Measurements from ENCODE around the gene FAM13A.

- TF ChIP-seq, protein P1, sequence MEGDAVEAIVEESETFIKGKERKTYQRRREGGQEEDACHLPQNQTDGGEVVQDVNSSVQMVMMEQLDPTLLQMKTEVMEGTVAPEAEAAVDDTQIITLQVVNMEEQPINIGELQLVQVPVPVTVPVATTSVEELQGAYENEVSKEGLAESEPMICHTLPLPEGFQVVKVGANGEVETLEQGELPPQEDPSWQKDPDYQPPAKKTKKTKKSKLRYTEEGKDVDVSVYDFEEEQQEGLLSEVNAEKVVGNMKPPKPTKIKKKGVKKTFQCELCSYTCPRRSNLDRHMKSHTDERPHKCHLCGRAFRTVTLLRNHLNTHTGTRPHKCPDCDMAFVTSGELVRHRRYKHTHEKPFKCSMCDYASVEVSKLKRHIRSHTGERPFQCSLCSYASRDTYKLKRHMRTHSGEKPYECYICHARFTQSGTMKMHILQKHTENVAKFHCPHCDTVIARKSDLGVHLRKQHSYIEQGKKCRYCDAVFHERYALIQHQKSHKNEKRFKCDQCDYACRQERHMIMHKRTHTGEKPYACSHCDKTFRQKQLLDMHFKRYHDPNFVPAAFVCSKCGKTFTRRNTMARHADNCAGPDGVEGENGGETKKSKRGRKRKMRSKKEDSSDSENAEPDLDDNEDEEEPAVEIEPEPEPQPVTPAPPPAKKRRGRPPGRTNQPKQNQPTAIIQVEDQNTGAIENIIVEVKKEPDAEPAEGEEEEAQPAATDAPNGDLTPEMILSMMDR (IDR thresholded peaks at IDR 0.05) = no peak
- TF ChIP-seq POLR2A (IDR thresholded peaks at IDR 0.05) = no peak
These were observed 297.7 kb downstream of the FAM13A start for GRCh38 chr4:88759039-88759894.
